ENCODE data around the gene VAMP8.
A peak's percentile ranks its signal among the peaks of the same experiment; 100 is the strongest.
"Not testable (repeated sequence)": the region's sequence is repeated elsewhere in the genome, so short reads cannot be mapped to it uniquely, and the experiment has no call there.

Gene VAMP8

DNA sequence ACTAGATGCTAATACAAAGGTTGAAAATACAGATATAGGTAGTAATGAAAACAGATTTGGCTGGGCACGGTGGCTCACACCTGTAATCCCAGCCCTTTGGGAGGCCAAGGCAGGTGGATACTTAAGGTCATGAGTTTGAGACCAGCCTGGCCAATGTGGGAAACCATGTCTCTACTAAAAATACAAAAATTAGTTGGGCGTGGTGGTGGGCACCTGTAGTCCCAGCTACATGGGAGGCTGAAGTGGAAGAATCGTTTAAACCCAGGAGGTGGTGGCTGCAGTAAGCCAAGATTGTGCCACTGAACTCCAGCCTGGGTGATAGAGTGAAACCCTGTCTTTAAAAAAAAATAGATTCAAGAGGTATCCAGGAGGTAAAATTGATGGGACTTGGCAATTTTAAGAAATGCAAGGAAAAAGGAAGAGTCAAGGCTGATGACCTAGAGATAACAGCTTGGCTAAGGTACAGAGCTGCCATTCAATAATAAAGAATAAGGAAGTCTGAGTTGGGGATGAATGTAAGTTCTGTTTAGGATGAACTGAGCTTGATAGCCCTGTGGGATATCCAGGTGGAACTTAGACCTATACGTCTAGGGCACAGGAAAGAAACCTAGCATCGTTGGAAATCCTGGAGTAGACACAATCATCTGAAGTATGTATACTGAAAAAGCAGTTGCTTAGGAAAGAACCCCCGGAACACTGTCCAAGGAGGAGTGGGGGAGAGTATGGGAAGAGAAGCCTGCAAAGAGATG, 29.4 kb upstream of the VAMP8 start:
- DNase-seq = no peak

DNA sequence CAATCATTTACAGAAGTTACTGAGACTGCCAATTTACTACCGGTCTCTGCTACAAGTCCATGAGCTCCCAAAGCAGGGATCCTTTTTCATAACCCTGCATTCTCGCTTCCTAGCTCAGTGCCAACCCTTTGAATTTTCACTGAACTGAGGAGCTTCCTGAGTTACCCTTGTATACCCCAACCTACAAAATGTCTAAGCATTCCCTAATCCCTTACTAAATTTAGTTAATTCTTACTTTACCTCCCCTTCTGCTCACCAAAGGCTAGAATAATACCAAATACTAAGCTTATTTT, 28.8 kb upstream of the VAMP8 start:
- DNase-seq = no peak

DNA sequence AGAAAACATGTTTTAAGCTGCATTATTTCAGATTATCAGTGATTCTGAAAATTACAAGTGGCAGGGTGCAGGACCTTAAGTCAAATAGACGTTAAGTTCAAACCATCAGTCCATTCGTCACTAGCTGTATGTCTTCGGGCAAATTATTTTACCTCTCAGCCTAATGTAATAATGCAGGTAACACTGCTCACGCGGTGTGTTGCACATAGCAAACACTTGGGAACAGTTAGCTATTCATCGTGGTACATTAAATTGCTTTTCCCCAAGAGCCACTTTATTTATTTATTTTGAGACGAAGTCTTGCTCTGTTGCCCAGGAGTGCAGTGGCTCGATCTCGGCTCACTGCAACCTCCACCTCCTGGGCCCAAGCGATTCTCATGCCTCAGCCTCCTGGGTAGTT, 28.3 kb upstream of the VAMP8 start:
- DNase-seq = no peak

DNA sequence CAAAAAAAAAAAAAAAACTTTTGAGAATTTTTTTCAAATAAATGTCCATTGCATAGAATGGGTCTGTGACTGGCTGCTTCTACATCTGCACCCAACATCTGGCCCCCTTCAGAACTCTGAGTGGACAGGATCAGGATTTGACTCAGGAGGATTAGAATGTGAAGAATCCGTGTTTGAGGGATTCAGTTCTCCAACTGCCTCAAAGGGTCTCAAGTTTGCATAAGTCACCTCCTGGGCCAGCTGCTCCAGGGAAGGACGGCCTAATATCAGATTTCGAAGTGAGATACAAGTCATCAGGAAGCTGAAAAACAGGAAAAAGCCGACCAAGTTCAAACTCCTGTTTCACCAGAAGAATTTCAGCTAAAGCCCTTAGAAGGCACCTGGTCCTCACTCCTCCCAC, 27.6 kb upstream of the VAMP8 start:
- no peak for DNase-seq

DNA sequence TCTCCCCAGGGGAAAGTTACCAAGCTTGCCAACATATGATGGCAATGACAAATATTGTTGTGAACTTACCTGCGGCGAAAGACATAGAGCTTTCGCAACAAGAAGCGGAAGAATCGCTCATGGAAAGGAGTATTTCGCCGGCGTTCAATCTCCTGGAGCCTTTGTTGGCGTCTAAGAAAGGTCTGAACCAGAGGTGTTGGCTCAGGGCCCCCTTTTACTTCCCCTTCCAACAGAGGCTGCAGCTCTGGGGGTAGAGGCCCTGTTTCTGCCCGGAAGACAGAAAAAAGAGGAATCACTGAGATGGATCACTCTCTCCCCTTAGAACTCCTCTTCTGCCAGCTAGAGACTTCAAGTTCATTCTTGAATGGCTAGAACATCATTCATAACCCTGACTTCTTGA, 26.9 kb upstream of the VAMP8 start:
- no peak for DNase-seq

DNA sequence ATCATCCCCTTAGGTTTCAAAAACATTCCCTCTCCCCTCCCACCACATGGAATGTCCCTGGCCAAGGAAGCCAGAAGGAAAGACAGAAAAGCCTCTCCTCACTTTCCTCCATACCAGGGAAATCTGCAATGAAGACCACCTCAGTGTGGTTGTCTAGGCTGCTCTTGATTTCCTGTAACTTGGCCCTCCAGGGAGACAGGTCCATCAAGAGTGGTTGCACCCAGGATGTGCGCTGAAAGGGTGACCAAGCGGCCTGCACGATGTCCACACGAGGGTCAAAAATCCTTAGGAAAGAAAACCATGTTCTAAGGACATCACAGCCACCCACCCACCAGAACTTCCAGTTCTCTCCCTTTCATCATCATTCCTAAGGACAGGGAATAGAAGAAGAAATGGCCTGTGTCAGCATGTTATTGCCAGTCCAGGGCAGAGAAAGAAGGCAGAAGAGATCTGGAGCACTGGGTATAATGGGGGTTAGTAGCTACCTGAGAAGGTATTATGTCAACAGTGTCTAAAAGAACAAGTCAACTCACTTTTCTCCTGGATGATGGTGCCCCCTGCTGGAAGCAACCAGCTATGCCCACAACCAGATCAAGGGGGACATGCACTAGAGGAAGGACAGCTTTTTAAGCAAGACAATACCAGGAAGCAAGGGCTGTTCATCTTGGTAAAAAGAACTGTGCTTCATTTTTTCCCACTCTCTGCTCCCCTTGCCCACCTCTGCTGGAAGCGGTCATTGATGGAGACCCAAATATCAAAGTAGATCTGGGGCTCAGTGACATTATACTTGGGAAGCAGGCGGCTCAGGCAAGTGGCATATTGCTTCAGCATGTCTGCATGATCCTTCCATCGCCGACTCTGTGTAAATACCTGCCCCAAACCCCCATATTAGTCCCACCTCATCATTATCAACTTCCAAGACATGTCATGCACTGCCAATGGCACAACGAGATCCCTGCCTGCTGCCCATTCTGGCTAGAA, 25.4 kb upstream of the VAMP8 start:
- peak; percentile 22 for DNase-seq

DNA sequence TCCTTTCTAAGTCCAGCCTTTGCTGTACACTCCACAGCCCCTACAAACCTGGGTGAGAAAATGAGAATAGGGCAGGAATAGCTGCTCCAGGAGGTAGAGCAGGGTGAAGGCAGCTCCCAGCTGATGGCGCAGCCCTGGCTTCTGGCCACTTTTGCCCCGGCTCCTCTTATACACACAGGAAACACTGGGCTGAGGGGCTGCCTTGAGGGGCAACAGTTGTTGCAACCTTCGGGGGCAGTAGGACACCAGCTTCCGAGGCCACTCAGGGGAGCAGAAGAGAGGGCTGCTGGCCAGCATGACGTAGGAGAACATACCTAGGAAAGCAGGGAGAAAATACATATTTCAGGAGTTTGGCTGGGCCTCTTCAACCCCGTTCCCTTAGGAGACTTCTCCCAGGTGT, 24.2 kb upstream of the VAMP8 start:
- DNase-seq = no peak

DNA sequence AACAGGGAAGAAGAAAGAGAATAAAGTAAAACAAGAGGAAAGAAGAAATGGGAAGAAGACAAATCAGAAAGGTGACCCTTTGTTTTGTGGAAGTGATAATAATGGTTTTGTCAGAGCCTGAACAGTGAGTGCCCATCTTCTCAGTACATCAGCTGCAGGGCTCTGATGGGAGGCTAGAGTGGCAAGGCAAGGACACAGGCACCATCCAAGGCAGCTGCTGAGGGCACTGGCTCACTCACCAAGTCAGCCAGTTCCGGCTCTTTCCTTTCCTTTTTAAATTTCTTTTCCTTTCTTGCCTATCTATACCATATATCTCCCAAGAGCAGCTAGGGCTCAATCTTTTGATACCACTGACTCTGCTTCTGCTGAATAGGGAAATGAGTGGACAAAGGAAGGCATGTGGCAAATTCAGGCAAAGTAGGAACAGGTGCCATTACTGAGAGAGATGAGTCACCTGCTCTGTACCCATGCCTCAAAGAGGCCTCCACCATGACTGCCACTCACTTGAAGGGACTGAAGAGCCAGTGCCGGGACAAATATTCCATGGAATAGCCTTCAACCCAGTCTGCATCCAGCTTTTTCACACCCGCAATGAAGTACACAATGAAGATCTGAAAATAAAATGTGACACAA, 22.3 kb upstream of the VAMP8 start:
- no peak for DNase-seq

DNA sequence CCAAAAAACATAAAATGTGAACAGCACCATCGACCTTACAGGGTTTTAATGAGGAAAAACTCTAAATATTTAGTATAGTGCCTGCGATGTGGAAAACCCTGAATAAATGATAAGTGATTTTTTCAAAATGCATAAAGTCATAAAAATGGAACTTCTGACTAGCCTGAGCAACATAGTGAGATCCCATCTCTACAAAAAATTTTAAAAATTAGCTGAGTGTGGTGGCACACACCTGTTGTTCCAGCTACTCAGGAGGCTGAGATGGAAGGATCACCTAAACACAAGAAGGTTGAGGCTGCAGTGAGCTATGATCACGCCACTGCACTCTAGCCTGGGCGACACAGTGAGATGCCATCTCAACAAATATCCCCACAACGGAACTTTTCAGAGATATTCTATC, 20.3 kb upstream of the VAMP8 start:
- DNase-seq = no peak

DNA sequence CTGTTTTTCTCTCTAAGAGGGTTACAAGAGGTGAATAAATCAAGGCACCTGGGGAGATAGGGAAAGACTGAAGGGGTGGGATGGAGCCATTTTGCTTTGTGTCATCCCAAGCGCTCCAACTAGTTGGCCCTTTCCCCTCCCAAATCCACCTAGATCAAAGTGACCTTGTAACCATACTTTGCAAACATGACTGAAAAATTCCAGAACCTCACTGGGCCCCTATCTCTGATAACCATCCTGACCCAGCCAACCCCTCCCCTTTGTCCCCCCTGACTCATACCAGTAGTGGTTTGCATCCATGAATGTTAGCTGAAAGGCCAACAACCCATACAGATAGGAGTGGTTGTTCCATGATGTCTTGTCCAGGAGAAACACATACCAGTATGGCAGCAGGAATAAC, 19.2 kb upstream of the VAMP8 start:
- no peak for DNase-seq

DNA sequence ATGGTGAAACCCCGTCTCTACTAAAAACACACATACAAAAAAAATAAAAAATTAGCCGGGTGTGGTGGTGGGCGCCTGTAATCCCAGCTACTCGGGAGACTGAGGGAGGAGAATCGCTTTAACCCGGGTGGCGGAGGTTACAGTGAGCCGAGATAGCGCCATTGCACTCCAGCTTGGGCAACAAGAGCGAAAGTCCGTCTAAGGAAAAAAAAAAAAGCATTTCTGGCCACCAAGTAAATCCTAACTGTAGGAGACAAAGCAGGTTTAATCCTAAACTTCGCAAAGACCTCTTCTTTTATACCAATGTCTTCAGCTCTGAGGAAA, 17.0 kb upstream of the VAMP8 start:
- DNase-seq = not testable (repeated sequence)

DNA sequence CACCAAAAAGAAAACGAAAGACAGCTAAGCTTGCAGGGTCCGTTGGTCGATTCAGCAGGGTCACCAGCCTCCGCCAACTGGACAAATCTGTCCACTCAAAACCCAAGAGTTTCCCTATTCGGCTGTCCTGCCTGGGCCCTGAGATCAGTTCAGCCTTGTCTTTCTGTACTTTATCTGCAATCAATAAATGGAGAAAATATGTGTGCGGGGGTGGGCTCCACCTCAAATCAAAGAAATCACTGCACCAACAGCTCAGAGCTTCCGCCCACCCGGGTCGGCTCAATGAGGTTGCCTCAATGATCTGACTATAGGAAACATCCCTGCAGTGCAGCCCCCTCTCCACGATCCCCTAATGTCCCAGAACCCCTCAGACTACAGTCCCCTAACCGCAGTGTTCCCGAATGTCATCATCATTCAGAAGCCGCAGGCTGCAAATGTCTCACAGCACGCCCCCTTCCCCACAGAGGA, 16.5 kb upstream of the VAMP8 start:
- DNase-seq = no peak

DNA sequence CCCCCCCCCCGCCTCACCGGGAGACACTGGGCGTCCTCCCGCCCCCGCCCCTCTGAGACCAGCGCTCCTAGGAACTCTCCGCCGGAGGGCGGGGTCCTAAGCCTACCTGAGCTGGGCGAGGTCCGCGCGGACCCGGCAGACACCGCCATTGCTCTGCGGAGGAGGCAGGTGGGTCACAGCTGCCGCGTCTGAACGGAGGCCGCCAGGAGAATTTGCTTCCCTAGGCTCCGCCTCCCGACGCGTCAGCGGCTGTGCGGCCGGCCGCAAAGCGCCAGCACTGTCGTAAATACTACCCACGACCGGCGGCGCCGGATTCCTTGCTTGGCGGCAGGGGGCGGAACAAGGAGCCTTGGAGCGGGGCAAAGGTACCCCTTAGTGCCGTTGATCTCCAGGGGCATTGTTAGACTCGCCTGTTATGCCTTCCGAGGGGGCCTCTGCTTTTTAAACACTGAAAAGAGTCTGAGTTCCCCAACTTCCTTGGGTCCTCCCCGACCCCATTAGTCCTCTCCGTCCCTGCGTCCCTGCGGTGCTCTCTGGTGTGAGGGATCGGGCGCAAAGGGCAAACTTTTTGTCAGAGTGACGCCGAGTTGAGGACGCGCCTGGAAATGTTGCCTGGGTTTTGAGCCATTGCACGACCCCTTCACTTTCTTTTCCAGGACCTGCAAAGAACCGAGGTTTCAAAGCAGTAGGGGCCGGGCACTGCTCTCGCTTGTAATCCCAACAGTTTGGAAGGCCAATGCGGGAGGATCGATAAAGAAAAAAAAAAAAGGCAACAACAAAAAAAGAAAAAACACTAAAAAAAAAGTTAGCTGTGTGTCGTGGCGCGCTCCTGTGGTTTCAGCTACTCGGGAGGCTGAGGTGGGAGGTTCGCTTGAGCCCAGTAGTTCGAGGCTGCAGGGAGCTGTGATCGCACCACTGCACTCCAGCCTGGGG, 15.8 kb upstream of the VAMP8 start, which contains the start of gene GGCX:
GGCX (minus strand) TSS at position 214 of the 933 bp plus-strand sequence; CDS start at position 149, 65 bp downstream.
- peak; percentile 72 for DNase-seq

DNA sequence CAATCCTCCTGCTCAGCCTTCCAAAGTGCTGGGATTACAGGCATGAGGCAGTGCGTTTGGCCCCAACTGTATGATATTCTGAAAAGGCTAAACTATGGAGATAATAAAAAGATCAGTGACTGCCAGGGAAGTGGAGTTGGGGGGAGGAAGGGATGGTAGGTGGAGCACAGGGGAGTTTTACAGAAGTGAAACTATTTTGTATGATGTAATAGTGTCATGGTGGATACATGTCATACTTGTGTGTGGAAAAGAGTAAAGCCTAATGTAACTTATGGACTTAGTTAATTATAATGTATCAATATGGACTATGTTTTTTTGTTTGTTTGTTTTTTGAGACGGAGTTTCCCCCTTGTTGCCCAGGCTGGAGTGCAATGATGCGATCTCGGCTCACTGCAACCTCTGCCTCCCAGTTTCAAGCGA, 13.2 kb upstream of the VAMP8 start:
- peak; percentile 80 for DNase-seq

DNA sequence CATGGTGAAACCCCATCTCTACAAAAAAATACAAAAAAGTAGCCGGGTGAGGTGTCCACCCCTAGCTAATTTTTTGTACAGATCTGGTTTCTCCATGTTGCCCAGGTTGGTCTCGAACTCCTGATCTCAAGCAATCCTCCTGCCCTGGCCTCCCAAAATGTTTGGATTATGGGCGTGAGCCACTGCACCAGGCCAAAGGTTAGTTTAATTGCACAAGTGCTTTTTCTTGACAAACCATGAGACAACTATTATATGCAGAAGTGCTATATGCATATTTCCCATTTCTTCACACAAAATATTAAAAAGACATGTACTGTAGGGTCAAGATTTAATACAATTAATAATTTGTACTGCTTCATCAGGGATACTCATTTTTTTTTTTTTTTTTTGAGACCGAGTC, 11.1 kb upstream of the VAMP8 start:
- DNase-seq = no peak

DNA sequence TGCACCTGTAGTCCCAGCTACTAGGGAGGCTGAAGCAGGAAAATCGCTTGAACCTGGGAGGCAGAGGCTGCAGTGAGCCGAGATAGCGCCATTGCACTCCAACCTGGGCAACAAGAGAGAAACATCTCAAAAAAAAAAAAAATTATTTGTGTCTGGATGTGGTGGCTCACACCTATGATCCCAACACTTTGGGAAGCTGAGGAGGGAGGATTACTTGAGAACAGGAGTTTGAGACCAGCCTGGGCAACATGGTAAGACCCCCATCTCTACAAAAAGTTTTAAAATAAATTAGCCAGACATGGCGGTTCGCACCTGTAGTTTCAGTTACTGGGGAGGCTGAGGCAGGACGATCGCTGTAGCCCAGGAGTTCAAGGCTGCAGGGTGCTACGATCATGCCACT, 1.6 kb upstream of the VAMP8 start:
- DNase-seq = no peak

DNA sequence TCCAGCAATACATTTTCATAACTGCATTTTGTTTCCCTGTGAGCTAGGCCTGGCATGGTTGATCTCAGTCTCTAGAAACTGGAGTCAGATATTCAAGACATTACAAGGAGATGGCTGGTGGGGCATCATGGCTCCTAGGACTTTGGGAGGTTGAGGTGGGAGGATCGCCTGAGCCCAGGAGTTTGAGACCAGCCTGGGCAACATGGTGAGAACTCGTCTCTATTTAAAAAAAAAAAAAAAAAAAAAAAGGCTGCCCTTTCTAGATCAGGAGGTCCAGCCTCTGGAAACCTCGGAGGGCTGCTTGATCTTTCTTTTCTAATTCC, 362 bp upstream of the VAMP8 start:
- no peak for DNase-seq

DNA sequence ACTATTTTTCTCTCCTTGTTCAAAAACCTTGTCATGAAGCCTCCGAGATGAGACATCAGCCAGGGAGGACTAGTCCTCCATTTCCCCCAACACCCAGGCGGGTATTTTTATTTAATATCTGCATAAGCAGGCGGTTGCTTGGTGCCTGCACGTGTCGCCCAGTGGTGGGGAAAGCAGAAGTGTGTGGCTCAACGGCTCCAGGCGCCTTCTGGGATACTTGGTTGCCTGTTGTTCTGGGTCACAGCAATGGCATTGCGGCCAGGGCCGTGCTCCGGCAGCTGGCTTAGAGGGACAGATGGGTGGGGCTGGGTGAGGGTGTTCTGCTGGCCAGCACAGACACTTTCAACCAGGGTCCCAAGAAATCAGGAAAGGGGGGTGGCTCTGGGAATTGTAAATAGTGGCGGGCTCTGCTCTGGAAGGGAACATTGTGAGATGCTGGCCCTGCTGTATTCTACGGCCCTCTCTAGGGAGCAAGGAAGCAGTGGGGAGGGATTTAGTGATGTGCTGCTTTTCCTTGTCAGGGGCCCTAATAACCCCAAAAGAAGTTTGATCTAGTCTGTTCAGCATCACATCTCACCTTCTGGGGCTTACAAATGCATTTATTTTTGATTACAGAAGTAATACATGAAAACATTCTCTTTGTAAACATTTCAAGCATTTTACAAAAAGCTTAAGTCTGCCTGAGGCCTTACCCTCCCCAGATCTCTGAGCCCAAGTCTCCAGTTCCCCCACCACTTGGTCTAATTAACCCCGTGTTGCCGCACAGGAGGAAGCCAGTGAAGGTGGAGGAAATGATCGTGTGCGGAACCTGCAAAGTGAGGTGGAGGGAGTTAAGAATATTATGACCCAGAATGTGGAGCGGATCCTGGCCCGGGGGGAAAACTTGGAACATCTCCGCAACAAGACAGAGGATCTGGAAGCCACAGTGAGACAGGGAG, 1.1 kb downstream of the VAMP8 start:
- peak; percentile 31 for DNase-seq

DNA sequence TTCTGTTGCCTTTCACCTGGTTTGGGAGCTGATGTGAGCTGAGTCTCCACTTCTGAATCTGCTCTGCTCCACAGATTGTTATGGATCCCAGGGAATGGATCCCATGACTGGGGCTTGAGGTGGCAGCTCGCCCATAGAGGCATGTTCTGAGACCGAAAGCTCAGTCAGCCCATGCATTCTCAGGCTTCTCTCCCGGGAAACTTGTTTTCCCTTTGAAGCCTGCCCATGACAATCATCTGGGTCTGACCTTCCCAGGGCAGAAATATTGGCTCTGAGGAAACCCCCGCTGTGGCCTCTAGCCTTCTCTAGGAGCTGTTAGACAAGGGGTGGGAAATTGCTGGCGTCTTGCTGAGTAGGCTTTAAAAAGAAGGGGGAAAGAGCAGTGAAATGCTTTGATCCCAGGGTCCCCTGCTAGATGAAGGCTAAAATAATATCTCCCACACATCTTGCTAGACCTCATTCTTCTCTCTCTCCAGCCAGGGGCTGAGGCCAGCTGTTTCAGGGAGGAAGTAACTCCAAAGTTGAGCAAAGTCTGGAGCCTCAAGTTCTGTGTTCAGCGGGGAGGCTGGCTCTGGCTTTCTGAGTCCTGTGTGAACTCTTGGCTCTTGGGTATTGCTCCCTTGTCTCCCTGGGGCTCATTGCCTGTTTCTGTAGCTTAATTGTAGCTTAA, 2.0 kb downstream of the VAMP8 start:
- peak; percentile 87 for DNase-seq

DNA sequence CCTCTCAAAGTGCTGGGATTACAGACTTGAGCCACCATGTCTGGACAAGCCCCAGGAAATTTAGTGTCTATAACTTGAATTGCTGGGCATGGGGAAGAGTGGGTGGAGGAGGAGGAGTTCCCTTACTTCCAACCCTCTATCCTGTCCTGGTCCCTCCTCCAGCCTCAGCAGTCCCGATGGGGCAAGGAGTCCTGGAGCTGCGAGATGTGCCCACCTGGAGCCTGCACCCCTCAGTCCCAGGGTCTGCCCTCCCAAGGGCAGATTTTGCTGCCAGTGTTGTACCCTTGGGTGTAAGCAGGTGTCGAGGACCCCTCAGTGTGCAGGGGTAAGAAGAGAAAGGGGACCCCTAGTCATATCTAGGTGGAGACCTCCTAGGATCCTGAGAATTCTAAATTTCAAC, 2.8 kb downstream of the VAMP8 start:
- no peak for DNase-seq

DNA sequence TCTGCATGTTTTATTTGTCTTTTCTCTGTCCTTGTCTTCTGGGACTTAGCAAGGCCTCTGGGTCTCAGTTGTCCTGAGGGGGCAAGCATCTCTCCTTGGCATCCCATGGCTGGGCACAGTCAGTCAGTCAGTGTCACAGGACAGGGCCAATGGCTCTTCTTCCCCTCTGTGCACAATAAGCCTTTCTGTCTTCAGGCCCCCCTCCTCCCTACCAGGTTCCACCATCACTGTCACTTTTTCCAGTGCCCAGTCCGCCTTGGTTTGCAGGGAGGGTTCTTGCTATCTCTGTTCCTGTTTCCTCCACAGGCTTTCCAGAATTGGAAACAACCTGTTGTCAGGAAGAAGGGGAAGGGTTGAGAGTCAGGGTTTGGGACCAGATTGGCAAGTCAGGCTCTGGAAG, 5.1 kb downstream of the VAMP8 start:
- no peak for DNase-seq

Data from SIG-M5 (cell line).